NCI-H2171 (cell line): ENCODE measurements around the gene BRICD5.

Experiments used
- DNase-seq: peaks from one replicate; lab custom pipeline; 2025; lab: John Stamatoyannopoulos, UW

BRICD5 gene

GRCh38 chr16:2163211-2163881, 47.3 kb downstream of the BRICD5 start:
- no peak for DNase-seq

DNA sequence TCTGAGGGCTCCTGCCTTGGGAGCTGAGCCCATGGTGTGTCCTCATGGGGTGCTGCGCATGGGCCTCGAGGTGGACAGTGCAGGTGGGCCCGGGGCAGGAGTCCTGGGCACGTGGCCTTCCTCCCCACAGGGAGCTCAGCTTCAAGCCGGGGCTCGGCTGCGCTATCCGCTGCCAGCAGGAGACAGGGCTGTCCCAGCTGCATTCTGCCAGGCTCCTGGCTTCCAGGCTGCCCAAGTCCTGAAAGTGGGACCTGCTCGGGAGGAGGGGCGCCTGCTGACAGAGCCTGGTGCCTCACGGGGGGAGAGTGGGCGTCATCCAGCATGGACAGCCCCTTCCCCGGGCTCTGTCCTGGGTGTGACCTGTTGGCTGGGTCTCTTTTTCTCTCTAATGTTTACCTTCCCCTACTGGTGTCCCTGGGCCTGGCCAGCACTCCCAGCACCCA, 48.0 kb downstream of the BRICD5 start:
- DNase-seq, result no peak

DNA sequence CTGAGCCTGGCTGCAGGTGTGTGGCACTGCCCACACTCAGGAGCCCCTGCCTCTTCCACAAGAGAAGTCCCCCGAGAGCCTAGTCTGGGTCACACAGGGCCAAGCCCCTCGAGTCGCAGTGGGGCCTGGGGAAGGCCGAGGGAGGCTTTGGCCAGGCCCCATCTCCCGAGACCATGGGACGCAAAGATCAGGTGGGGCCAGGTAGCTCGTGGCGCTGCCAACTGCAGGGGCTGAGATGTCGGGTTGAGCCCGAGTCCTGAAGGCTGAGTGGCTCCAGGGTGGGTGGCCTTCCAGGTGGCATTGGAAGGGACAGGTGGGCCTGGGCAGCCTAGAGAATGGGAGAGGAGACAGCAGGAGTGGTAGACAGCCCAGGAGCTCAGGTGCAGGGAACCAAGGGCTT, 48.8 kb downstream of the BRICD5 start:
- DNase-seq, result no peak

DNA sequence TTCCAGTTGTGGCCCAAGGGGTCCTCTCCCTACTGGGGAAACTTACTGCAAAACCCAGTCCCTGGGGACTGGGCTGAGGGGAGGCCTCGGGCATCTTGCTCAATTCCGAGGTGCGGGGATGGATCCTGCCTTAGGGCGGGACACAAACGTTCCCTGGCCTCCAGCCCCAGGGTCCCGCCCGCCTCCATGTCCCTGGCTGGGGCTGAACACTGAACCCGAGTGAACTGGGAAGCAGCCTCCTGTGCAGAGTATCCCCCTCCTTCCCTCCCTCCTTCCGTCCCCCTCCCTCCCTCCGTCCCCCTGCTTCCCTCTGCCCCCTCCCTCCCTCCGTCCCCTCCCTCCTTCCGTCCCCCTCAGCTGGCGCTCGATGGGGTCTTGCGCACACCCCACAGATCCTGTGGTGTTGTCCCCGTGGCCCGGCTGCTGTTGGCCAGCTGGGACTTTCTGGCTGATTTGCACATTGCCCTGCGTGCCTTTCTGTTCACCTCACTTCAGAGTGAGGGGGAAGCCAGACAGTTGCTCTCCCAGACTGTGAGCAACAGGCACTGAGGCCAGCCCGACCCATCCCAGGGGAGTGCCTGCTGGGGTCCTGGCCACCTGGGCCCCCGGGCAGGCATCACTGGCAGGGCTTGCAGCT, 49.6 kb downstream of the BRICD5 start:
- no peak for DNase-seq
